ENCODE results near the gene ATG10.

GRCh38 chr5:82291420-82291819, 319.6 kb downstream of the ATG10 start:
- TF ChIP-seq ARNT (IDR thresholded peaks at IDR 0.05) (no peak), FOXA1 (IDR thresholded peaks at IDR 0.05) (no peak), L3MBTL2 (conservative IDR thresholded peaks at IDR 0.05) (no peak), ZNF384 (IDR thresholded peaks at IDR 0.05) (no peak), SP1 (IDR thresholded peaks at IDR 0.05) (no peak), ELF4 (IDR thresholded peaks at IDR 0.05) (no peak), HDGF (IDR thresholded peaks at IDR 0.05; ENCODE audit: borderline replicate concordance) (no peak)
- TF ChIP-seq, protein P1, sequence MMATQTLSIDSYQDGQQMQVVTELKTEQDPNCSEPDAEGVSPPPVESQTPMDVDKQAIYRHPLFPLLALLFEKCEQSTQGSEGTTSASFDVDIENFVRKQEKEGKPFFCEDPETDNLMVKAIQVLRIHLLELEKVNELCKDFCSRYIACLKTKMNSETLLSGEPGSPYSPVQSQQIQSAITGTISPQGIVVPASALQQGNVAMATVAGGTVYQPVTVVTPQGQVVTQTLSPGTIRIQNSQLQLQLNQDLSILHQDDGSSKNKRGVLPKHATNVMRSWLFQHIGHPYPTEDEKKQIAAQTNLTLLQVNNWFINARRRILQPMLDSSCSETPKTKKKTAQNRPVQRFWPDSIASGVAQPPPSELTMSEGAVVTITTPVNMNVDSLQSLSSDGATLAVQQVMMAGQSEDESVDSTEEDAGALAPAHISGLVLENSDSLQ (IDR thresholded peaks at IDR 0.05) = no peak

Data from HEK293T (cell line).